K562 (cell line): ENCODE data around the gene RAB3GAP2. TPM values are rescaled to one million over a fixed set of nuclear protein-coding genes. Genes with fewer than 3 reads are reported as not detected.

Experiments used
- ATAC-seq: fragments of 200-7000 bp; cut with Tn5 transposase; 3 replicates; pipeline ENCODE4 v1.9.1; 2020; ENCODE audit warnings: moderate library complexity
- BruUV-seq: library from RNA; stranded (reverse); fragments of 400-500 nt; replicated peaks from 2 replicates; lab custom pipeline; 2021; lab: Mats Ljungman, UMichigan
- CTCF ChIA-PET: fragments of 300-600 bp; formaldehyde crosslinking; extraction: SDS; loops from one replicate; lab custom pipeline; 2021; ENCODE audit warnings: low intra/inter-chr PET ratio; lab: Yijun Ruan, JAX
- POLR2A ChIA-PET: fragments of 300-600, 350-650 bp; sonication (Branson Sonifier 250); formaldehyde crosslinking; extraction: SDS; loops from one replicate; lab custom pipeline; 2021; ENCODE audit warnings: antibody characterized with exemption, inconsistent platforms; lab: Yijun Ruan, JAX
- DNase-seq, 4 experiments: peaks; one replicate each; pipeline versions ENCODE4 v3.0.0 to v3.0.0-alpha.2; 2011 to 2018; ENCODE audit warnings: low spot score in 3 of 4, mixed read lengths in 3 of 4; ENCODE audit errors: extremely low read depth in 1 of 4
- FAIRE-seq: peaks from 2 replicates; lab custom pipeline; 2011; peaks lifted over from hg19 to GRCh38; lab: Jason Lieb, UNC
- H2AFZ ChIP-seq: 2 replicates; pipeline ENCODE4 v1.6.0; 2011; ENCODE audit warnings: low read depth, low read length, control low read depth, inconsistent platforms
- H3K27ac ChIP-seq: fragments of 200-600 bp; 3 replicates; pipeline ENCODE4 v1.8.0; 2011; ENCODE audit warnings: low read depth, mild to moderate bottlenecking, control low read depth, inconsistent platforms, low read length, moderate library complexity, mixed read lengths; ENCODE audit errors: extremely low read depth
- H3K27me3 ChIP-seq, 2 experiments: fragments of 300-600 bp in 1 of 2; 2 replicates in 1 of 2; 3 replicates in 1 of 2; pipeline versions ENCODE4 v1.6.0 to v1.8.0; 2011; ENCODE audit warnings: inconsistent platforms in 2 of 2, low read length in 2 of 2, mild to moderate bottlenecking in 1 of 2, mixed read lengths in 1 of 2, moderate library complexity in 1 of 2; ENCODE audit not compliant: control insufficient read depth in 2 of 2, insufficient read depth in 2 of 2
- H3K36me3 ChIP-seq: fragments of 300-600 bp; 3 replicates; pipeline ENCODE4 v1.8.0; 2011; ENCODE audit warnings: mild to moderate bottlenecking, low read length, inconsistent platforms; ENCODE audit not compliant: control insufficient read depth, insufficient read depth
- H3K4me1 ChIP-seq, 2 experiments: fragments of 200-600 bp in 1 of 2; replicated peaks in 1 of 2; 2 replicates in 1 of 2; 3 replicates in 1 of 2; pipeline versions ENCODE4 v1.5.1 to v1.8.0; 2011; ENCODE audit warnings: inconsistent platforms in 2 of 2, low read length in 2 of 2, mild to moderate bottlenecking in 1 of 2, mixed read lengths in 1 of 2, moderate library complexity in 1 of 2; ENCODE audit not compliant: control insufficient read depth in 2 of 2, insufficient read depth in 2 of 2
- H3K4me2 ChIP-seq: 2 replicates; pipeline ENCODE4 v1.6.1; 2011; ENCODE audit warnings: low read length, control low read depth, inconsistent platforms, mixed read lengths; ENCODE audit not compliant: insufficient read depth
- H3K4me3 ChIP-seq: fragments of 200-600 bp; sonication (generic), shearing (Covaris generic); 2 replicates; pipeline ENCODE4 v1.5.1; 2016; ENCODE audit warnings: control low read depth, inconsistent platforms
- H3K79me2 ChIP-seq: fragments of 200-600 bp; 3 replicates; pipeline ENCODE4 v1.8.0; 2011; ENCODE audit warnings: low read length, inconsistent platforms; ENCODE audit not compliant: control insufficient read depth, insufficient read depth
- H3K9ac ChIP-seq, 2 experiments: 2 replicates each; pipeline versions ENCODE4 v1.6.0 to v1.6.1; 2011; ENCODE audit warnings: low read depth in 2 of 2, low read length in 2 of 2, control low read depth in 1 of 2, inconsistent platforms in 1 of 2, mild to moderate bottlenecking in 1 of 2, mixed read lengths in 1 of 2; ENCODE audit not compliant: insufficient read depth in 1 of 2
- H3K9me1 ChIP-seq: one replicate; pipeline ENCODE4 v1.6.0; 2011; ENCODE audit warnings: inconsistent platforms, mild to moderate bottlenecking, low read length, moderate library complexity; ENCODE audit not compliant: control insufficient read depth, insufficient read depth
- H3K9me3 ChIP-seq: replicated peaks from 2 replicates; pipeline ENCODE4 v1.5.1; 2011; ENCODE audit warnings: low read depth, low read length, inconsistent platforms; ENCODE audit not compliant: control insufficient read depth, insufficient read depth
- H4K20me1 ChIP-seq: replicated peaks from 2 replicates; pipeline ENCODE4 v1.6.1; 2011; ENCODE audit warnings: low read length, inconsistent platforms, mixed read lengths; ENCODE audit not compliant: control insufficient read depth, insufficient read depth
- CCNT2 ChIP-seq: IDR thresholded peaks from 2 replicates; pipeline ENCODE4 v1.6.1; 2011; ENCODE audit warnings: borderline replicate concordance, low read depth, mild to moderate bottlenecking, moderate library complexity, mixed read lengths, low read length; ENCODE audit not compliant: insufficient read length; ENCODE audit errors: extremely low read depth
- CEBPB ChIP-seq: fragments of 450-650 bp; IDR thresholded peaks from 2 replicates; pipeline ENCODE4 v1.6.1; 2016; ENCODE audit warnings: missing genetic modification characterization, missing compliant biosample characterization
- FOS ChIP-seq: IDR thresholded peaks from 3 replicates; pipeline ENCODE4 v1.6.1; 2011; ENCODE audit not compliant: insufficient read length; ENCODE audit errors: extremely low read depth
- FOXK2 ChIP-seq, 2 experiments: fragments of 450-650 bp; IDR thresholded peaks in 1 of 2; conservative IDR thresholded peaks in 1 of 2; 2 replicates each; pipeline ENCODE4 v1.6.1; 2016; ENCODE audit warnings: low read depth in 2 of 2, mild to moderate bottlenecking in 1 of 2
- GTF2A2 ChIP-seq: IDR thresholded peaks from 2 replicates; pipeline ENCODE4 v1.6.1; 2016; ENCODE audit warnings: mild to moderate bottlenecking, missing genetic modification characterization, missing compliant biosample characterization
- HLTF ChIP-seq: fragments of 450-650 bp; IDR thresholded peaks from 2 replicates; pipeline ENCODE4 v1.6.1; 2016
- PHTF2 ChIP-seq: fragments of 250-450 bp; sonication (Bioruptor Pico); IDR thresholded peaks from 2 replicates; pipeline ENCODE4 v1.5.0; 2021; ENCODE audit warnings: mild to moderate bottlenecking
- POLR2AphosphoS2 ChIP-seq: IDR thresholded peaks from 2 replicates; pipeline ENCODE4 v1.6.1; 2012; ENCODE audit warnings: low read length, improper control_type of control experiment
- SIN3B ChIP-seq: fragments of 450-650 bp; IDR thresholded peaks from 2 replicates; pipeline ENCODE4 v1.6.1; 2017; ENCODE audit warnings: low read depth, mild to moderate bottlenecking, moderate library complexity
- SMARCC2 ChIP-seq: fragments of 450-650 bp; IDR thresholded peaks from 2 replicates; pipeline ENCODE4 v1.6.1; 2017; ENCODE audit warnings: antibody characterized with exemption, moderate library complexity, mild to moderate bottlenecking, low read depth
- STAT5A ChIP-seq: IDR thresholded peaks from 2 replicates; pipeline ENCODE4 v1.6.1; 2012; ENCODE audit warnings: low read length, inconsistent platforms, borderline replicate concordance
- TAF15 ChIP-seq: fragments of 200-400 bp; formaldehyde crosslinking; IDR thresholded peaks from 2 replicates; pipeline ENCODE4 v1.6.1; 2017; ENCODE audit warnings: mild to moderate bottlenecking, low read depth, low read length, moderate library complexity
- TEAD4 ChIP-seq, 2 experiments: sonication (generic) in 1 of 2; formaldehyde crosslinking in 1 of 2; IDR thresholded peaks; 2 replicates each; pipeline versions ENCODE4 v1.6.1 to v1.8.0; 2012 to 2022; ENCODE audit warnings: borderline replicate concordance in 1 of 2, inconsistent platforms in 1 of 2, low read length in 1 of 2, mild to moderate bottlenecking in 1 of 2, missing genetic modification reagents in 1 of 2
- USF1 ChIP-seq: sonication (generic); formaldehyde crosslinking; IDR thresholded peaks from 2 replicates; pipeline ENCODE4 v1.9.0; 2022; ENCODE audit warnings: mild to moderate bottlenecking, missing genetic modification reagents
- ZBTB2 ChIP-seq: fragments of 450-650 bp; IDR thresholded peaks from 2 replicates; pipeline ENCODE4 v1.6.1; 2016; ENCODE audit warnings: antibody characterized with exemption
- ZNF512 ChIP-seq: IDR thresholded peaks from 2 replicates; pipeline ENCODE4 v1.6.1; 2016; ENCODE audit warnings: missing genetic modification characterization, missing compliant biosample characterization
- ZNF766 ChIP-seq: fragments of 200-800 bp; sonication (Bioruptor generic); conservative IDR thresholded peaks from 2 replicates; pipeline ENCODE4 v1.6.1; 2016; ENCODE audit warnings: missing genetic modification characterization, missing compliant biosample characterization
- WGBS: fragments of 100-300 bp; shearing (Covaris generic); methylation state at CpG from one replicate; pipeline ENCODE4 v1.1.6; 2016; ENCODE audit warnings: low coverage, mixed read lengths; ENCODE audit not compliant: insufficient coverage; ENCODE audit errors: missing lambda C conversion rate; 5-methylcytosine and 5-hydroxymethylcytosine counted together
- in situ Hi-C: fragments of 300-500 bp; cut with MboI; formaldehyde crosslinking; loops from 4 replicates; pipeline ENCODE4 v1.15.0; 2018; ENCODE audit warnings: inconsistent platforms, mixed read lengths
- intact Hi-C: fragments of 100-400 bp; cut with micrococcal nuclease; formaldehyde crosslinking; loops from 2 replicates; pipeline ENCODE4 v1.14.2; 2022
- polyA plus RNA-seq, 8 experiments: library from polyadenylated mRNA; depleted of rRNA in 4 of 8; stranded (reverse) in 5 of 8; unstranded in 3 of 8; fragments of >200 nt; fragmentation: Nextera tagmentation in 2 of 8; fragmentation: Illumina TruSeq in 1 of 8; extraction: Ambion mirVana in 2 of 8; extraction: Trizol in 1 of 8; gene quantifications; 2 replicates each; pipeline versions ENCODE4 v1.2.1 to v1.2.3, GENCODE V29; 2011 to 2014; ENCODE audit warnings: inconsistent platforms in 1 of 8, missing spikeins in 1 of 8
- total RNA-seq, 7 experiments: library from RNA; depleted of rRNA in 6 of 7; stranded (reverse); fragments of >200 nt in 6 of 7; fragmentation: Illumina TruSeq in 2 of 7; extraction: Trizol in 2 of 7; gene quantifications; 2 replicates each; pipeline versions ENCODE4 v1.2.1 to v1.2.3, GENCODE V29; 2011 to 2021; ENCODE audit warnings: low replicate concordance in 1 of 7

Gene RAB3GAP2
- total and polyA plus RNA-seq, 9 of the 15 experiments (the other 6 are each of a cell fraction or from before 2014, with no cell fraction given) = 14.1 to 69.1 (median 32.2) TPM

- ChIA-PET CTCF (no interaction called here), POLR2A (no interaction called here)
- Histone ChIP-seq H3K27me3 (no peaks in the 10 kb centered on the region), H4K20me1 (no peaks in the 10 kb centered on the region), H3K27ac (no peak overlapping the region), H3K4me1 (peaks cover 0 to 6% of the 10 kb centered on the region in 2 experiments; a peak in 2 of 5 replicates), H3K9me3 (no peaks in the 10 kb centered on the region), H3K79me2 (peaks cover 13% of the 10 kb centered on the region; the same call in 2 of the 3 replicates), H3K9ac (no peak overlapping the region), H3K9me1 (no peaks in the 10 kb centered on the region), H3K4me2 (no peak overlapping the region), H2AFZ (no peak overlapping the region), H3K4me3 (no peak overlapping the region), H3K36me3 (peaks cover 19% of the 10 kb centered on the region; the same call in 2 of the 3 replicates)
- in situ Hi-C loops = no loop called here
- ATAC-seq (no peak), FAIRE-seq (no peak), DNase-seq (no peak)
- intact Hi-C loops = no loop called here
- WGBS = 100% methylated on average over 2 of the region's 2 CpGs
- no peak for TF ChIP-seq POLR2AphosphoS2
- no peak for TF ChIP-seq FOXK2 (conservative IDR thresholded peaks at IDR 0.05 in 1 of 2, IDR thresholded peaks at IDR 0.05 in 1 of 2; ENCODE audit: low read depth in 2 of 2)
- TF ChIP-seq STAT5A = no peak
- no peak for TF ChIP-seq TAF15
- TF ChIP-seq TEAD4 (IDR thresholded peaks at IDR 0.05; ENCODE audit: low read length) = no peak
- TF ChIP-seq TEAD4 (CRISPR knock-in tag; IDR thresholded peaks at IDR 0.05; ENCODE audit: borderline replicate concordance) = no peak
- no peak for TF ChIP-seq FOS
- no peak for TF ChIP-seq GTF2A2 (tag)
- TF ChIP-seq HLTF = no peak
- no peak for TF ChIP-seq SMARCC2
- no peak for TF ChIP-seq SIN3B
- TF ChIP-seq ZBTB2 = no peak
- no peak for TF ChIP-seq CEBPB (tag)
- TF ChIP-seq PHTF2 (CRISPR knock-in tag) = no peak
- TF ChIP-seq CCNT2 = no peak
- no peak for TF ChIP-seq ZNF512
- no peak for TF ChIP-seq ZNF766 (CRISPR knock-in tag)
- TF ChIP-seq USF1 (CRISPR knock-in tag) = no peak
- BruUV-seq = no TSS peak
These were observed 48.2 kb downstream of the RAB3GAP2 start for GRCh38 chr1:220224033-220224432.
